GM23248 (cell line): ENCODE measurements around the gene MACROD2. TPM values are rescaled to one million over a fixed set of nuclear protein-coding genes. Genes with fewer than 3 reads are reported as not detected.
A peak's percentile ranks its signal among the peaks of the same experiment; 100 is the strongest.

Source experiments
- DNase-seq: peaks from one replicate; pipeline ENCODE4 v3.0.0-alpha.2; 2015
- H2AFZ ChIP-seq: fragments of 200-600 bp; sonication (generic); 2 replicates; pipeline ENCODE4 v1.6.1; 2016; ENCODE audit warnings: antibody characterized with exemption
- H3F3A ChIP-seq: fragments of 200-600 bp; sonication (generic); 2 replicates; pipeline ENCODE4 v1.6.1; 2016; ENCODE audit warnings: mild to moderate bottlenecking, antibody characterized with exemption, mixed run types; ENCODE audit not compliant: insufficient read depth
- H3K27ac ChIP-seq: fragments of 200-600 bp; sonication (generic); 2 replicates; pipeline ENCODE4 v1.5.1; 2016; ENCODE audit warnings: mild to moderate bottlenecking
- H3K27me3 ChIP-seq: fragments of 200-600 bp; sonication (generic); replicated peaks from 2 replicates; pipeline ENCODE4 v1.6.1; 2016; ENCODE audit warnings: mild to moderate bottlenecking; ENCODE audit not compliant: insufficient read depth
- H3K36me3 ChIP-seq: fragments of 200-600 bp; sonication (generic); 2 replicates; pipeline ENCODE4 v1.6.1; 2016; ENCODE audit warnings: low read depth, mild to moderate bottlenecking
- H3K4me1 ChIP-seq: fragments of 200-600 bp; sonication (generic); 2 replicates; pipeline ENCODE4 v1.6.1; 2016; ENCODE audit warnings: mild to moderate bottlenecking; ENCODE audit not compliant: insufficient read depth
- H3K4me2 ChIP-seq: fragments of 200-600 bp; sonication (generic); one replicate; pipeline ENCODE4 v1.6.1; 2016; ENCODE audit warnings: mild to moderate bottlenecking; ENCODE audit not compliant: unreplicated experiment
- H3K4me3 ChIP-seq: fragments of 200-600 bp; sonication (generic); 2 replicates; pipeline ENCODE4 v1.5.1; 2016; ENCODE audit warnings: mild to moderate bottlenecking
- H3K79me2 ChIP-seq: fragments of 200-600 bp; sonication (generic); 2 replicates; pipeline ENCODE4 v1.6.1; 2016; ENCODE audit warnings: mild to moderate bottlenecking; ENCODE audit not compliant: insufficient read depth
- H3K9ac ChIP-seq: fragments of 200-600 bp; sonication (generic); 2 replicates; pipeline ENCODE4 v1.6.1; 2016; ENCODE audit warnings: mild to moderate bottlenecking
- H3K9me2 ChIP-seq: fragments of 200-600 bp; sonication (generic); 2 replicates; pipeline ENCODE4 v1.6.1; 2016; ENCODE audit warnings: mixed run types, mild to moderate bottlenecking, moderate library complexity; ENCODE audit not compliant: insufficient read depth
- H3K9me3 ChIP-seq: fragments of 200-600 bp; sonication (generic); one replicate; pipeline ENCODE4 v1.6.1; 2017; ENCODE audit warnings: low read depth
- H4K20me1 ChIP-seq: fragments of 200-600 bp; sonication (generic); 2 replicates; pipeline ENCODE4 v1.6.0; 2016; ENCODE audit not compliant: insufficient read depth
- EZH2 ChIP-seq: fragments of 200-600 bp; sonication (generic); IDR thresholded peaks from 2 replicates; pipeline ENCODE4 v1.6.1; 2018; ENCODE audit warnings: antibody characterized with exemption, mild to moderate bottlenecking; ENCODE audit not compliant: insufficient read depth, poor library complexity, severe bottlenecking
- EZH2phosphoT487 ChIP-seq: fragments of 200-600 bp; sonication (generic); IDR thresholded peaks from 2 replicates; pipeline ENCODE4 v1.6.1; 2018; ENCODE audit warnings: antibody characterized with exemption, moderate library complexity, mild to moderate bottlenecking, low read depth; ENCODE audit not compliant: insufficient read depth
- WGBS, 2 experiments: methylation state at CpG; one replicate each; pipeline ENCODE4 v1.1.6; 2015 to 2017; ENCODE audit warnings: low lambda C conversion rate in 2 of 2, low coverage in 1 of 2; ENCODE audit errors: missing lambda C conversion rate in 2 of 2; 5-methylcytosine and 5-hydroxymethylcytosine counted together
- in situ Hi-C: fragments of 300-500 bp; cut with MboI; formaldehyde crosslinking; loops from 2 replicates; pipeline ENCODE4 v1.15.0; 2020
- polyA plus RNA-seq: library from polyadenylated mRNA; unstranded; fragments of >200 nt; fragmentation: Nextera tagmentation; extraction: Ambion mirVana; gene quantifications from 2 replicates; pipeline ENCODE4 v1.2.1, GENCODE V29; 2016
- total RNA-seq: library from RNA; depleted of rRNA; stranded (reverse); fragments of >200 nt; shearing (Covaris generic); gene quantifications from 2 replicates; pipeline ENCODE4 v1.2.3, GENCODE V29; 2014

Gene MACROD2
- total and polyA plus RNA-seq, 2 experiments from 2014 or later = 1.1 to 3.1 TPM

DNA sequence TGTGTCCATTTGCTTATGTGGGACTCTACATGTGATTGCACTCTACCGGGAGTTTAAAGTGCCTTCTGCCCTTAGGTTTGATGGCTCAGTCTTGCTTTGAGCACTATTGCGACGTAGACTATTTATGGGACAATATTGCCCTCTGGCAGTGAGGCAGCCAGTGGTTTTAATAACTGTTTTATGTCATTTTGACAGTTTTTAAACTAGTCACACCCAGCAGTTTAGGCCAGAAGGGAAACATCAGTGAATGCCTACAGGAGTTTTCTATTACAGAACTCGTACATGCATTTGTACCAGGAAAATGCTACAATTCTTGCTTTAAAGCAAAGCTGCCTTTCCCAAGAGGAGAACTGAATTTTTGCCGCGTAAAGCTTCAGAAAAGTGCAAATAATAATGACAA lies 1764.3 kb downstream of the MACROD2 start:
- Histone ChIP-seq H3K27ac (no peak overlapping the region), H2AFZ (0 out of 2 replicates have a peak overlapping the region, but pooled peaks have one; percentile 17), H3K27me3 (no peaks in the 10 kb centered on the region), H3F3A (no peaks in the 10 kb centered on the region), H4K20me1 (no peaks in the 10 kb centered on the region), H3K9me3 (no peaks in the 10 kb centered on the region), H3K4me2 (peak overlapping the region; percentile 9), H3K9me2 (no peaks in the 10 kb centered on the region), H3K79me2 (no peaks in the 10 kb centered on the region), H3K36me3 (no peaks in the 10 kb centered on the region), H3K9ac (no peak overlapping the region), H3K4me1 (no peaks in the 10 kb centered on the region; the same call in 1 of the 2 replicates), H3K4me3 (no peak overlapping the region)
- in situ Hi-C loops = no loop called here
- TF ChIP-seq EZH2phosphoT487 = no peak
- TF ChIP-seq EZH2 = no peak
- DNase-seq = peak; percentile 28
- 7 to 11% methylated on average over 6 of the region's 6 CpGs for WGBS, 2 experiments

DNA sequence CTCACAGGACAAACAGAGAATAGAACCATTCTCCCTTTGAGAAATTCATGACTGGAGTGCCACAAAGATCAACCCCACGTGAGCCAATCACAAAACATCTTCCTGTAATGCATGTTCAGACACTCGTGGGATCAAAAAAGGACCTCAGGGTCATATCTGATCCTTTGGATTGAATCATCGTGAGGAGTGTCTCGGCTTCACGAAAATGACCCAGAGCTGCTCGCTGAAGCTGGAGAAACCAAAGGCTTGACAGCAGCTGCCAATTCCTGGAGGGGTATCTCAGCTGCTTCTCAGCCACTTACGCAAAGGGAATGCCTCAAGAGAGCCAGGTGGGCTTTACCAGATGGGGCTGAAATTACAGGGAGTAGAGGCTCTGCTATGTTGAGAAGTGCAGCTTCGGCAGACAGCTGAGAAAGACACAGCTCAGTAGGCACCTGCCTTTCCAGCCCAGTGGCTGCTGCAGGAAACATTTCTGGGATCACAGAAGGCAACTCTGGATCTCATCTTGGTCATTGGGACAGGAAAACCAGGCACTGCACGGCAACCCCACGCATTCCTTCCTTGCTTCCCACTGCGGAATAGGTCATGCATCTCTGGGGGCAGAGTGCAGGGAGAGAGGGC lies 1764.8 kb downstream of the MACROD2 start:
- in situ Hi-C loops = no loop called here
- H3K36me3 ChIP-seq = no peaks in the 10 kb centered on the region
- H4K20me1 ChIP-seq = no peaks in the 10 kb centered on the region
- H3K27ac ChIP-seq = no peak overlapping the region
- 12% methylated on average over 11 of the region's 11 CpGs for WGBS, 2 experiments
- no peak overlapping the region for H3K4me3 ChIP-seq
- no peaks in the 10 kb centered on the region for H3F3A ChIP-seq
- no peak overlapping the region for H3K9ac ChIP-seq
- no peaks in the 10 kb centered on the region for H3K9me3 ChIP-seq
- no peaks in the 10 kb centered on the region for H3K79me2 ChIP-seq
- 0 out of 2 replicates have a peak overlapping the region, but pooled peaks have one; percentile 17 for H2AFZ ChIP-seq
- no peaks in the 10 kb centered on the region; the same call in 1 of the 2 replicates for H3K4me1 ChIP-seq
- peak overlapping the region; percentile 9 for H3K4me2 ChIP-seq
- H3K9me2 ChIP-seq = no peaks in the 10 kb centered on the region
- TF ChIP-seq EZH2phosphoT487 (no peak), EZH2 (no peak)
- H3K27me3 ChIP-seq = no peaks in the 10 kb centered on the region
- peak; percentile 7 for DNase-seq

- H3K9me3 ChIP-seq = no peaks in the 10 kb centered on the region
- H3K27ac ChIP-seq = no peak overlapping the region
- no peak for TF ChIP-seq EZH2
- no peak for TF ChIP-seq EZH2phosphoT487
- peak; percentile 16 for DNase-seq
- H3K4me2 ChIP-seq = no peak overlapping the region
- H3K9ac ChIP-seq = no peak overlapping the region
- no peaks in the 10 kb centered on the region for H3K36me3 ChIP-seq
- H4K20me1 ChIP-seq = no peaks in the 10 kb centered on the region
- no peaks in the 10 kb centered on the region for H3F3A ChIP-seq
- in situ Hi-C loops = no loop called here
- H3K27me3 ChIP-seq = no peaks in the 10 kb centered on the region
- H3K79me2 ChIP-seq = no peaks in the 10 kb centered on the region
- H2AFZ ChIP-seq = no peak overlapping the region
- H3K9me2 ChIP-seq = no peaks in the 10 kb centered on the region
- H3K4me1 ChIP-seq = no peaks in the 10 kb centered on the region; the same call in 1 of the 2 replicates
- H3K4me3 ChIP-seq = no peak overlapping the region
These were observed 1768.0 kb downstream of the MACROD2 start for GRCh38 chr20:15763366-15763765.

- in situ Hi-C loops = no loop called here
These were observed 1772.3 kb downstream of the MACROD2 start for GRCh38 chr20:15767586-15767985.

More at GRCh38 chr20:15767586-15767985, 1772.3 kb downstream of the MACROD2 start:
- Histone ChIP-seq H4K20me1 (no peaks in the 10 kb centered on the region), H3K27me3 (no peaks in the 10 kb centered on the region), H3K9me2 (no peaks in the 10 kb centered on the region), H3K4me2 (no peak overlapping the region), H2AFZ (no peak overlapping the region), H3K4me1 (no peaks in the 10 kb centered on the region; the same call in 1 of the 2 replicates), H3F3A (no peaks in the 10 kb centered on the region), H3K27ac (no peak overlapping the region), H3K36me3 (no peaks in the 10 kb centered on the region), H3K9me3 (no peaks in the 10 kb centered on the region), H3K9ac (no peak overlapping the region), H3K4me3 (no peak overlapping the region), H3K79me2 (no peaks in the 10 kb centered on the region)
- no peak for DNase-seq
- TF ChIP-seq EZH2 = no peak
- no peak for TF ChIP-seq EZH2phosphoT487
- 2 to 5% methylated on average over 1 of the region's 1 CpG for WGBS, 2 experiments
